Endothelial cell of umbilical vein (primary cell): Measurements from ENCODE around the gene MAG. TPM values are rescaled to one million over a fixed set of nuclear protein-coding genes. Genes with fewer than 3 reads are reported as not detected.

Source experiments
- BruUV-seq: library from RNA; stranded (reverse); fragments of 400-500 nt; replicated peaks from 2 replicates; lab custom pipeline; 2021; lab: Mats Ljungman, UMichigan
- CTCF ChIA-PET: fragments of 300-600, 350-600 bp; sonication (Branson Sonifier 250); formaldehyde crosslinking; loops from one replicate; lab custom pipeline; 2021; ENCODE audit warnings: antibody characterized with exemption, inconsistent platforms; lab: Charles Lee
- POLR2A ChIA-PET: fragments of 300-600, 350-600 bp; sonication (Branson Sonifier 250); formaldehyde crosslinking; loops from one replicate; lab custom pipeline; 2021; ENCODE audit warnings: antibody characterized with exemption, inconsistent platforms; lab: Charles Lee
- DNase-seq: peaks from one replicate; pipeline ENCODE4 v3.0.0-alpha.2; 2011; ENCODE audit warnings: low read depth, low spot score
- FAIRE-seq: peaks from 2 replicates; lab custom pipeline; 2011; peaks lifted over from hg19 to GRCh38; lab: Jason Lieb, UNC
- H2AFZ ChIP-seq: 2 replicates; pipeline ENCODE4 v1.6.0; 2012; ENCODE audit warnings: low read depth, low read length, control low read depth, inconsistent platforms
- H3K27ac ChIP-seq: 2 replicates; pipeline ENCODE4 v1.5.1; 2011; ENCODE audit warnings: low read depth, mild to moderate bottlenecking, control low read depth, low read length, moderate library complexity; ENCODE audit not compliant: insufficient read depth
- H3K27me3 ChIP-seq, 2 experiments: 2 replicates each; pipeline versions ENCODE4 v1.6.0 to v1.6.1; 2011; ENCODE audit warnings: low read length in 2 of 2, mixed read lengths in 1 of 2; ENCODE audit not compliant: control insufficient read depth in 2 of 2, insufficient read depth in 2 of 2
- H3K36me3 ChIP-seq, 2 experiments: 2 replicates in 1 of 2; 3 replicates in 1 of 2; pipeline ENCODE4 v1.5.1; 2011; ENCODE audit warnings: low read length in 2 of 2, mild to moderate bottlenecking in 1 of 2, moderate library complexity in 1 of 2; ENCODE audit not compliant: control insufficient read depth in 2 of 2, insufficient read depth in 2 of 2; ENCODE audit errors: extremely low read depth in 1 of 2
- H3K4me1 ChIP-seq: 3 replicates; pipeline ENCODE4 v1.5.1; 2011; ENCODE audit warnings: mild to moderate bottlenecking, low read length; ENCODE audit not compliant: control insufficient read depth, insufficient read depth; ENCODE audit errors: extremely low read depth
- H3K4me2 ChIP-seq: 2 replicates; pipeline ENCODE4 v1.6.1; 2011; ENCODE audit warnings: low read length, control low read depth, mixed read lengths; ENCODE audit not compliant: insufficient read depth
- H3K4me3 ChIP-seq, 3 experiments: fragments of 200-600 bp in 1 of 3; sonication (generic), shearing (Covaris generic) in 1 of 3; replicated peaks in 1 of 3; 2 replicates each; pipeline ENCODE4 v1.5.1; 2011 to 2016; ENCODE audit warnings: control low read depth in 3 of 3, low read length in 3 of 3, mild to moderate bottlenecking in 2 of 3, inconsistent platforms in 1 of 3, low read depth in 1 of 3, moderate library complexity in 1 of 3; ENCODE audit not compliant: insufficient read depth in 1 of 3
- H3K79me2 ChIP-seq: 2 replicates; pipeline ENCODE4 v1.6.0; 2012; ENCODE audit warnings: low read length, inconsistent platforms; ENCODE audit not compliant: control insufficient read depth, insufficient read depth
- H3K9ac ChIP-seq: replicated peaks from 2 replicates; pipeline ENCODE3; 2011; ENCODE audit warnings: low read length, control low read depth; ENCODE audit not compliant: insufficient read depth; ENCODE audit errors: extremely low read depth
- H3K9me1 ChIP-seq: replicated peaks from 3 replicates; pipeline ENCODE4 v1.6.0; 2011; ENCODE audit warnings: mild to moderate bottlenecking, low read length; ENCODE audit not compliant: control insufficient read depth, insufficient read depth; ENCODE audit errors: extremely low read depth
- H3K9me3 ChIP-seq: replicated peaks from 2 replicates; pipeline ENCODE4 v1.5.1; 2012; ENCODE audit warnings: low read length, inconsistent platforms; ENCODE audit not compliant: control insufficient read depth, insufficient read depth
- H4K20me1 ChIP-seq: replicated peaks from 2 replicates; pipeline ENCODE3; 2011; ENCODE audit warnings: mild to moderate bottlenecking, low read length; ENCODE audit not compliant: control insufficient read depth, insufficient read depth; ENCODE audit errors: extremely low read depth
- EZH2 ChIP-seq: IDR thresholded peaks from 2 replicates; pipeline ENCODE4 v1.6.1; 2012; ENCODE audit warnings: borderline replicate concordance, low read depth, mild to moderate bottlenecking, moderate library complexity, low read length, inconsistent platforms; ENCODE audit not compliant: severe bottlenecking
- FOS ChIP-seq: IDR thresholded peaks from 2 replicates; pipeline ENCODE4 v1.6.1; 2011; ENCODE audit warnings: mild to moderate bottlenecking, low read length, moderate library complexity, borderline replicate concordance; ENCODE audit not compliant: insufficient read depth
- GATA2 ChIP-seq: IDR thresholded peaks from 2 replicates; pipeline ENCODE4 v1.7.0; 2011; ENCODE audit warnings: low read depth, mild to moderate bottlenecking, moderate library complexity, mixed read lengths, low read length; ENCODE audit not compliant: insufficient read length, insufficient read depth
- JUN ChIP-seq: IDR thresholded peaks from 2 replicates; pipeline ENCODE4 v1.6.1; 2011; ENCODE audit warnings: borderline replicate concordance, low read depth; ENCODE audit not compliant: insufficient read length, insufficient read depth
- MYC ChIP-seq: IDR thresholded peaks from one replicate; pipeline ENCODE4 v1.6.1; 2011; ENCODE audit warnings: mild to moderate bottlenecking, low read depth, low read length
- POLR2A ChIP-seq: IDR thresholded peaks from 2 replicates; pipeline ENCODE4 v1.6.1; 2012; ENCODE audit warnings: low read depth, mild to moderate bottlenecking, control low read depth, low read length
- POLR2AphosphoS5 ChIP-seq: IDR thresholded peaks from 2 replicates; pipeline ENCODE4 v1.6.1; 2012; ENCODE audit warnings: low read depth, mild to moderate bottlenecking, control low read depth, low read length, moderate library complexity; ENCODE audit not compliant: insufficient read depth
- dilution Hi-C: fragments of 300-500 bp; cut with MboI; formaldehyde crosslinking; loops from one replicate; pipeline ENCODE4 v1.15.0; 2019; ENCODE audit warnings: low sequenced_read_pairs; ENCODE audit not compliant: extremely low pct_ligation_motif_present
- intact Hi-C: fragments of 100-400 bp; cut with micrococcal nuclease; formaldehyde crosslinking; loops from one replicate; pipeline ENCODE4 v1.10.0; 2022
- polyA plus RNA-seq, 4 experiments: library from polyadenylated mRNA; depleted of rRNA in 3 of 4; stranded (reverse) in 3 of 4; unstranded in 1 of 4; fragments of >200 nt; gene quantifications; 2 replicates each; pipeline versions ENCODE4 v1.2.1 to v1.2.3, GENCODE V29; 2011 to 2012; ENCODE audit warnings: missing spikeins in 1 of 4
- total RNA-seq: library from RNA; stranded (reverse); gene quantifications from 2 replicates; pipeline ENCODE4 v1.2.3, GENCODE V29; 2021
- TF ChIP-seq, protein P1 (sequence below): IDR thresholded peaks from 2 replicates; pipeline ENCODE4 v1.6.1; 2011; ENCODE audit not compliant: insufficient read depth, insufficient read length
- TF ChIP-seq, protein P2 (sequence below), 2 donors: IDR thresholded peaks; 1 replicate in 1 of 2; 2 replicates in 1 of 2; pipeline ENCODE4 v1.5.1; 2011; ENCODE audit warnings: low read length in 2 of 2, mild to moderate bottlenecking in 2 of 2, moderate library complexity in 2 of 2, control low read depth in 1 of 2, inconsistent platforms in 1 of 2, low read depth in 1 of 2; ENCODE audit not compliant: insufficient read depth in 1 of 2; ENCODE audit errors: extremely low read depth in 1 of 2

Gene MAG
- total and polyA plus RNA-seq, 2 donors (not counting 3 experiments of a cell fraction or from before 2014, with no cell fraction given) = not detected

DNA sequence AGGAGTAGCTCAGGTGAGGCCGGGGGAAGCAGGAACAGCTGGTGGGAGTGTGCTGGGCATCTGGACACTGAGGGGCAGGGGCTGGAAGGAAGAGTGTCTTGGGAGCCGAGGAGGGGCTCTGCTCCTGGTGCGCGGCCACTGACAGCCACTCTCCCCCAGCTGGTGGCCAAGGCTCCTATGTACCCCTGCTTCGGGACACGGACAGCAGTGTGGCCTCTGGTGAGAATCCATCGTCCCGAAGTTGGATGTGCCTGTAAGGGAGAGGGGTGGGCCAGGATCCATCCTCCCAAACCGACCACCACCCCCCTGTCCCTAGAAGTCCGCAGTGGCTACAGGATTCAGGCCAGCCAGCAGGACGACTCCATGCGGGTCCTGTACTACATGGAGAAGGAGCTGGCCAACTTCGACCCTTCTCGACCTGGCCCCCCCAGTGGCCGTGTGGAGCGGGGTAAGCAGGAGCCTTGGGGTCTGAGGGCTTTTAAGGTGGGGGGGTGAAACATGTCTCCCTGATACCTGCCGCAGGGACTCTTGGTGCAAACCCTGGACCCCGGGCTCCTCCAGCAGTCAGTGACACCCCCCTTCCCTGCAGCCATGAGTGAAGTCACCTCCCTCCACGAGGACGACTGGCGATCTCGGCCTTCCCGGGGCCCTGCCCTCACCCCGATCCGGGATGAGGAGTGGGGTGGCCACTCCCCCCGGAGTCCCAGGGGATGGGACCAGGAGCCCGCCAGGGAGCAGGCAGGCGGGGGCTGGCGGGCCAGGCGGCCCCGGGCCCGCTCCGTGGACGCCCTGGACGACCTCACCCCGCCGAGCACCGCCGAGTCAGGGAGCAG lies 25.2 kb upstream of the MAG start:
- Histone ChIP-seq H3K4me3 (peak overlapping the region in 2 of 3 experiments; percentile 53 to 88), H2AFZ (peak overlapping the region; percentile 52), H3K9ac (peak overlapping the region; percentile 90), H3K79me2 (peaks cover 3% of the 10 kb centered on the region), H3K27me3 (no peaks in the 10 kb centered on the region), H4K20me1 (no peaks in the 10 kb centered on the region), H3K27ac (no peak overlapping the region), H3K9me1 (no peaks in the 10 kb centered on the region), H3K4me1 (peaks cover 4% of the 10 kb centered on the region), H3K9me3 (no peaks in the 10 kb centered on the region), H3K36me3 (peaks cover 0 to 13% of the 10 kb centered on the region in 2 experiments), H3K4me2 (peak overlapping the region; percentile 39)
- DNase-seq (peak; percentile 10), FAIRE-seq (no peak)
- BruUV-seq = no TSS peak
- dilution Hi-C loops (no loop called here), intact Hi-C loops (loop anchor here (5.0 to 10.0 kb wide), 2 partner anchors 54 to 232 kb away; partner anchors contain the start of gene SCN1B)
- TF ChIP-seq, protein P1, sequence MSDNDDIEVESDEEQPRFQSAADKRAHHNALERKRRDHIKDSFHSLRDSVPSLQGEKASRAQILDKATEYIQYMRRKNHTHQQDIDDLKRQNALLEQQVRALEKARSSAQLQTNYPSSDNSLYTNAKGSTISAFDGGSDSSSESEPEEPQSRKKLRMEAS = no peak
- TF ChIP-seq POLR2A (no peak), EZH2 (no peak), FOS (no peak), GATA2 (no peak), POLR2AphosphoS5 (no peak), MYC (no peak), JUN (no peak)
- TF ChIP-seq, protein P2, sequence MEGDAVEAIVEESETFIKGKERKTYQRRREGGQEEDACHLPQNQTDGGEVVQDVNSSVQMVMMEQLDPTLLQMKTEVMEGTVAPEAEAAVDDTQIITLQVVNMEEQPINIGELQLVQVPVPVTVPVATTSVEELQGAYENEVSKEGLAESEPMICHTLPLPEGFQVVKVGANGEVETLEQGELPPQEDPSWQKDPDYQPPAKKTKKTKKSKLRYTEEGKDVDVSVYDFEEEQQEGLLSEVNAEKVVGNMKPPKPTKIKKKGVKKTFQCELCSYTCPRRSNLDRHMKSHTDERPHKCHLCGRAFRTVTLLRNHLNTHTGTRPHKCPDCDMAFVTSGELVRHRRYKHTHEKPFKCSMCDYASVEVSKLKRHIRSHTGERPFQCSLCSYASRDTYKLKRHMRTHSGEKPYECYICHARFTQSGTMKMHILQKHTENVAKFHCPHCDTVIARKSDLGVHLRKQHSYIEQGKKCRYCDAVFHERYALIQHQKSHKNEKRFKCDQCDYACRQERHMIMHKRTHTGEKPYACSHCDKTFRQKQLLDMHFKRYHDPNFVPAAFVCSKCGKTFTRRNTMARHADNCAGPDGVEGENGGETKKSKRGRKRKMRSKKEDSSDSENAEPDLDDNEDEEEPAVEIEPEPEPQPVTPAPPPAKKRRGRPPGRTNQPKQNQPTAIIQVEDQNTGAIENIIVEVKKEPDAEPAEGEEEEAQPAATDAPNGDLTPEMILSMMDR (IDR thresholded peaks at IDR 0.05; ENCODE audit: extremely low read depth in 1 of 2, insufficient read depth in 1 of 2, low read depth in 1 of 2, low read length in 2 of 2) = no peak
- ChIA-PET POLR2A (no interaction called here), CTCF (no interaction called here)
